VCaP (cell line): ENCODE measurements around the gene FBLN5.

ENCODE experiments used
- H3K27ac ChIP-seq: fragments of 450-650 bp; 2 replicates; pipeline ENCODE4 v1.5.1; 2017
- TF ChIP-seq, protein P1 (sequence below): fragments of 450-650 bp; conservative IDR thresholded peaks from 2 replicates; pipeline ENCODE4 v1.5.1; 2017; ENCODE audit warnings: mild to moderate bottlenecking, moderate library complexity

Gene FBLN5

DNA sequence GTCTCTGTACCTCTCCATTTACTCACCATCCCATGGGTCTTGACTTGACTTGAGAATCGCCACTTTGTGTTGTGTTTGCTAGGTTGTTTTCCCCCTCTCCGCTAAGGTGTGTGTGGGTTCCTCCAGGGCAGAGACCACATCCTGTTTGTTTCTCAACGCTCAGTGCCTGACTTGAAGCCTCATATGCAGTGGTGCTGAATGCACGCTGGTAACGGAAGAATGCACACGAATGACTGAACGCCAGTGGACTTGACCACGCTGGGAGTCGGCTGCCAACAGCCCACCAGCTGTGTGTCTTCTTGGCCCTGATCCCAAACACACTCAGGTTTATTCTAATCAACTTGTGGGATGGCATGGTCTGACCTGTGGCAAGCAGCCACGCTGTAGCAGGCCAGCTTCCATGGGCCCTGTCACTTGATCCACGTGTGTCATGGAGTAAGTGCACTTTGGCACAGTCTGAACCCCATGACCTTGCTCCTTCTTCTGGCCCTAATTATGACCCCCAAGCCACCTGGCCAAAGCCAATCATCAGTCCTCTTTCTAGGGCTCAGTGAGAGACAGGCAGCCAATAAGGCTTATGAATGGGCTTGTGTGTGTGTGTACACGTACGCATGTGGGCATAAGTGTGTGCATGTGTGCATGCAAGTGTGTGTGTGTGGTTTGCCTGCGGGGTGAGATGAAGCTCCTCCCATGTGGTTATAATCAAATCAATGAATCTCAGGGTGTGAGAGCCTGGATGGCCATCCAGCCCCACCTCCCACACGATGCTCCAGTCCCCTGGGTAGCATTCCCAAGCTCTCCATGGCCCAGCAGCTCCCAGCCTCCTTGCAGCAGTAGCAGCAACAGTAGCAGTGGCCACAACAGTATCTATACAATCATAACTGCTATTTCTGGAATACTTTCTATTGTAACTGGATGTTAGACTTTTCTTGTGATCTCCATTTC is 73.8 kb downstream of the FBLN5 start:
- H3K27ac ChIP-seq, result peak overlapping the region; percentile 88
- TF ChIP-seq, protein P1, sequence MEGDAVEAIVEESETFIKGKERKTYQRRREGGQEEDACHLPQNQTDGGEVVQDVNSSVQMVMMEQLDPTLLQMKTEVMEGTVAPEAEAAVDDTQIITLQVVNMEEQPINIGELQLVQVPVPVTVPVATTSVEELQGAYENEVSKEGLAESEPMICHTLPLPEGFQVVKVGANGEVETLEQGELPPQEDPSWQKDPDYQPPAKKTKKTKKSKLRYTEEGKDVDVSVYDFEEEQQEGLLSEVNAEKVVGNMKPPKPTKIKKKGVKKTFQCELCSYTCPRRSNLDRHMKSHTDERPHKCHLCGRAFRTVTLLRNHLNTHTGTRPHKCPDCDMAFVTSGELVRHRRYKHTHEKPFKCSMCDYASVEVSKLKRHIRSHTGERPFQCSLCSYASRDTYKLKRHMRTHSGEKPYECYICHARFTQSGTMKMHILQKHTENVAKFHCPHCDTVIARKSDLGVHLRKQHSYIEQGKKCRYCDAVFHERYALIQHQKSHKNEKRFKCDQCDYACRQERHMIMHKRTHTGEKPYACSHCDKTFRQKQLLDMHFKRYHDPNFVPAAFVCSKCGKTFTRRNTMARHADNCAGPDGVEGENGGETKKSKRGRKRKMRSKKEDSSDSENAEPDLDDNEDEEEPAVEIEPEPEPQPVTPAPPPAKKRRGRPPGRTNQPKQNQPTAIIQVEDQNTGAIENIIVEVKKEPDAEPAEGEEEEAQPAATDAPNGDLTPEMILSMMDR, result no peak

DNA sequence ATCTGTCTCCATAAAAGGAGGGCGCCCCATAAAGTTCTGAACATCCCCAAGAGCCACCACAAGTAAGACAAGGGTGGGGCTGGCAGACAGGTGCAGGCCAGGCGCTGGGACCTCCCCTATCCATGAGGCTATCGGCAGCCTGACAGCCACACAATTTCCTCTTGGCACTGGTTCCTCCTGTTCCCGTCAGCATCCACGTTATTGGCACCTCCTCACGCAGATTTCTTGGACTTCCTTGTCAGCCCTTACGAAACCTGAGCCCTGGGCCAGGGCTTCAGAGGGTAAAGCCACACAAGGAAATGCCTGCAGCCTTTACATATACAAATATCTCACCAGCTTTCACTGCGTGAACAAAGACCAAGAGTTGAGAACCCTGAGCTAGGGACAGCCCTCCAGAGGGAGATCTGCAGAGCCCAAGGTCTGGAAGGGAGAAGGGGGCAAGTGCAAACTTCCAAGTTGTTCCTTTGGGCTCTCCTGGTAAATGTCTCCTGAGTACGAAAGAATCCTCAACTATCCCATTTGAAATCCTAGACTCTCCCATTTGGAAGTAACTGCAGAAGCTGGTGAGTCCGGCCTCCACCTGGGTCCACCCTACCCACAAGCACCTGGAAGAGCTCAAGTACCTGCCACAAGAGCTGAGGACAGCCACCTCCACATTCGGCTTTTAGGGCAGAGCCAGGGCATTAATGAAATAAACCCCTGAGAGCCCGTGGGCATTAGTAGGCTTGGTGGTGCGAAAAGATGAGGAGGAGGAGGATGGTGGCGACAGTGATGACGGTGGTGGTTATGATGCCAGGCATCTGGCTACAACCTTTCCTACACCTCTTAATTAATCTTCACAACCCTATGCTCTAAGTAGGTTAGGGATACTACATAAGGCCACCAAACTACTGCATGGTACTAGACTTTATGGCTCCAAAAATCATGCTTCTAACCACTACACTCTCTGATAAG is 74.7 kb downstream of the FBLN5 start:
- peak overlapping the region; percentile 88 for H3K27ac ChIP-seq
- TF ChIP-seq, protein P1, result no peak

- TF ChIP-seq, protein P1, result no peak
Measured at GRCh38 chr14:91872011-91872501, 75.4 kb downstream of the FBLN5 start.

GRCh38 chr14:91871401-91871800 is 76.1 kb downstream of the FBLN5 start:
- peak overlapping the region; percentile 88 for H3K27ac ChIP-seq

More at GRCh38 chr14:91872011-91872501, 75.4 kb downstream of the FBLN5 start:
- H3K27ac ChIP-seq, result peak overlapping the region; percentile 88

GRCh38 chr14:91870890-91871289 is 76.6 kb downstream of the FBLN5 start:
- TF ChIP-seq, protein P1, result no peak
- H3K27ac ChIP-seq, result no peak overlapping the region

GRCh38 chr14:91870001-91870400 is 77.5 kb downstream of the FBLN5 start:
- H3K27ac ChIP-seq, result no peak overlapping the region
- TF ChIP-seq, protein P1, result no peak

DNA sequence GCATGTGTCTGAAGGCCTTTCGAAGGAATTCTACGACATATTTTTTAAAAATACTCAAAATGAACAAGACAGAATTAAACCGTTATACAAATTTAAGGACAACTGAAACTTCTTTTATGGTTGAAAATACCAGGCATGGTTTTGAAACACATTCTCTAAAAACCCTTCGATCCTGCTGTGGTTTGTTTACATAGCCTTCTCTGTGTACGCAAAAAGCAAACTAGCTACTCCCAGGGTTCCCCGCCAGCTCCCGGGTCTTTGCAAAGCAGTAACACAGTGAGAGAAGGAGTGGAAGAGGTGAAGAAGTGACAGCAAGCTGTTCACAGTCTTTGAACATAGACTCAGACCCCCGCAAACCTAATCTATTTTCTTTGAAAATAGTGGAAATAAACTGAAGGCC is 77.9 kb downstream of the FBLN5 start:
- H3K27ac ChIP-seq, result no peak overlapping the region
- TF ChIP-seq, protein P1, result no peak
